Esophagus muscularis mucosa (tissue), 3 donors: ENCODE measurements around the gene VPREB3.

Experiments
- POLR2AphosphoS5 ChIP-seq, 2 donors: sonication (generic); formaldehyde crosslinking; IDR thresholded peaks; one replicate each; pipeline ENCODE4 v1.6.1; 2017; ENCODE audit warnings: antibody characterized with exemption in 2 of 2
- TF ChIP-seq, protein P1 (sequence below), 3 experiments: fragments of 200-600 bp in 2 of 3; fragments of 450-650 bp in 1 of 3; sonication (generic) in 2 of 3; IDR thresholded peaks; one replicate each; pipeline ENCODE4 v1.5.1; 2017 to 2019; ENCODE audit warnings: antibody characterized with exemption in 3 of 3, mild to moderate bottlenecking in 2 of 3, moderate library complexity in 1 of 3

GRCh38 chr22:23763579-23763945 is 9.3 kb upstream of the VPREB3 start:
- TF ChIP-seq, protein P1, sequence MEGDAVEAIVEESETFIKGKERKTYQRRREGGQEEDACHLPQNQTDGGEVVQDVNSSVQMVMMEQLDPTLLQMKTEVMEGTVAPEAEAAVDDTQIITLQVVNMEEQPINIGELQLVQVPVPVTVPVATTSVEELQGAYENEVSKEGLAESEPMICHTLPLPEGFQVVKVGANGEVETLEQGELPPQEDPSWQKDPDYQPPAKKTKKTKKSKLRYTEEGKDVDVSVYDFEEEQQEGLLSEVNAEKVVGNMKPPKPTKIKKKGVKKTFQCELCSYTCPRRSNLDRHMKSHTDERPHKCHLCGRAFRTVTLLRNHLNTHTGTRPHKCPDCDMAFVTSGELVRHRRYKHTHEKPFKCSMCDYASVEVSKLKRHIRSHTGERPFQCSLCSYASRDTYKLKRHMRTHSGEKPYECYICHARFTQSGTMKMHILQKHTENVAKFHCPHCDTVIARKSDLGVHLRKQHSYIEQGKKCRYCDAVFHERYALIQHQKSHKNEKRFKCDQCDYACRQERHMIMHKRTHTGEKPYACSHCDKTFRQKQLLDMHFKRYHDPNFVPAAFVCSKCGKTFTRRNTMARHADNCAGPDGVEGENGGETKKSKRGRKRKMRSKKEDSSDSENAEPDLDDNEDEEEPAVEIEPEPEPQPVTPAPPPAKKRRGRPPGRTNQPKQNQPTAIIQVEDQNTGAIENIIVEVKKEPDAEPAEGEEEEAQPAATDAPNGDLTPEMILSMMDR (IDR thresholded peaks at IDR 0.05) = no peak
- TF ChIP-seq POLR2AphosphoS5 (IDR thresholded peaks at IDR 0.05) = no peak
